Smooth muscle cell (in vitro differentiated cells): Measurements from ENCODE around the gene TRIM44. TPM values are rescaled to one million over a fixed set of nuclear protein-coding genes. Genes with fewer than 3 reads are reported as not detected.

ENCODE experiments used
- DNase-seq: peaks from one replicate; lab custom pipeline; 2025; ENCODE audit not compliant: unreplicated experiment; lab: John Stamatoyannopoulos, UW
- H2AFZ ChIP-seq: fragments of 200-600 bp; sonication (generic); 2 replicates; pipeline ENCODE4 v1.6.0; 2016; ENCODE audit warnings: antibody characterized with exemption, low read depth, mild to moderate bottlenecking
- H3F3A ChIP-seq: fragments of 200-600 bp; sonication (generic); 2 replicates; pipeline ENCODE4 v1.6.0; 2017; ENCODE audit warnings: antibody characterized with exemption, low read depth
- H3K27ac ChIP-seq: fragments of 200-600 bp; sonication (generic); 2 replicates; pipeline ENCODE4 v1.5.1; 2016; ENCODE audit warnings: low read depth, mild to moderate bottlenecking
- H3K27me3 ChIP-seq: fragments of 200-600 bp; sonication (generic); 2 replicates; pipeline ENCODE4 v1.6.1; 2016; ENCODE audit warnings: low read depth, mild to moderate bottlenecking
- H3K36me3 ChIP-seq: fragments of 200-600 bp; sonication (generic); 2 replicates; pipeline ENCODE4 v1.5.1; 2016; ENCODE audit warnings: low read depth
- H3K4me1 ChIP-seq: fragments of 200-600 bp; sonication (generic); 2 replicates; pipeline ENCODE4 v1.5.1; 2016; ENCODE audit warnings: low read depth
- H3K4me2 ChIP-seq: fragments of 200-600 bp; sonication (generic); 2 replicates; pipeline ENCODE4 v1.6.0; 2016; ENCODE audit warnings: mild to moderate bottlenecking
- H3K4me3 ChIP-seq: fragments of 200-600 bp; sonication (generic); 2 replicates; pipeline ENCODE4 v1.5.1; 2016; ENCODE audit warnings: mild to moderate bottlenecking
- H3K79me2 ChIP-seq: fragments of 200-600 bp; sonication (generic); 2 replicates; pipeline ENCODE4 v1.6.0; 2016; ENCODE audit warnings: low read depth, mild to moderate bottlenecking
- H3K9ac ChIP-seq: fragments of 200-600 bp; sonication (generic); 2 replicates; pipeline ENCODE4 v1.6.0; 2016; ENCODE audit warnings: low read depth
- H3K9me3 ChIP-seq: fragments of 200-600 bp; sonication (generic); replicated peaks from 2 replicates; pipeline ENCODE4 v1.5.1; 2016; ENCODE audit warnings: low read depth
- H4K20me1 ChIP-seq: fragments of 200-600 bp; sonication (generic); 2 replicates; pipeline ENCODE4 v1.6.0; 2016; ENCODE audit warnings: low read depth
- CTCF ChIP-seq: fragments of 200-600 bp; sonication (generic); IDR thresholded peaks from 2 replicates; pipeline ENCODE4 v1.5.1; 2017; ENCODE audit warnings: borderline replicate concordance, mild to moderate bottlenecking, antibody characterized with exemption; ENCODE audit not compliant: insufficient read depth, poor library complexity, severe bottlenecking
- WGBS: methylation state at CpG from one replicate; pipeline ENCODE4 v1.1.7; 2016; ENCODE audit warnings: low lambda C conversion rate; 5-methylcytosine and 5-hydroxymethylcytosine counted together
- polyA plus RNA-seq: library from polyadenylated mRNA; unstranded; fragments of >200 nt; fragmentation: Nextera tagmentation; extraction: Ambion mirVana; gene quantifications from 2 replicates; pipeline ENCODE4 v1.2.1, GENCODE V29; 2016
- total RNA-seq: library from RNA; depleted of rRNA; stranded (reverse); fragments of >200 nt; gene quantifications from 2 replicates; pipeline ENCODE4 v1.2.3, GENCODE V29; 2014

The TRIM44 gene
- total and polyA plus RNA-seq, 2 experiments from 2014 or later: 20.9 to 32.9 TPM

DNA sequence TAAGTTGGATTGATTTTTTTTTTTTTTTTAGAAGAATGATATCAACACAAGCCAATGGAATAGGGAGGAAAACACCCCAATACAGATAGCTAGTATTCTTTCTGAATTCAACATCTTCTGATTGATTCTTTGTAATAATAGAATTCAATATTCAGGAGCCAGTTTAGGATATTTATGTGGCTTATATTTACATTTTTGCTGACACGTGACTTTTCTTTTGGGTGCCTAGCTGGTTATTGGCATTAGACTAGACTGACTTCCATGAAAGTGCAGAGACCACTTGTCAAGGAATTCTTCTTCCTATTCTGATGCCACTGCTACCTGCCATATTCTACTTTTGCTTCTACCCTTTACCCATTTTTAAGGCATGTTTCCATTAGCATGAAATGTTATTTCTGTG, 16.4 kb downstream of the TRIM44 start:
- no peak for TF ChIP-seq CTCF
- no peak overlapping the region for H3K9ac ChIP-seq
- H3K79me2 ChIP-seq: peaks cover 94% of the 10 kb centered on the region
- no peak overlapping the region for H2AFZ ChIP-seq
- no peaks in the 10 kb centered on the region for H3K36me3 ChIP-seq
- DNase-seq: no peak
- no peaks in the 10 kb centered on the region for H3K9me3 ChIP-seq
- H3K4me1 ChIP-seq: peaks cover 11% of the 10 kb centered on the region
- no peaks in the 10 kb centered on the region for H3K27me3 ChIP-seq
- H3K27ac ChIP-seq: no peak overlapping the region
- H3K4me2 ChIP-seq: no peak overlapping the region
- peaks cover 97% of the 10 kb centered on the region for H4K20me1 ChIP-seq
- WGBS: 96% methylated on average over 1 of the region's 1 CpG
- no peak overlapping the region for H3K4me3 ChIP-seq
- H3F3A ChIP-seq: no peaks in the 10 kb centered on the region

DNA sequence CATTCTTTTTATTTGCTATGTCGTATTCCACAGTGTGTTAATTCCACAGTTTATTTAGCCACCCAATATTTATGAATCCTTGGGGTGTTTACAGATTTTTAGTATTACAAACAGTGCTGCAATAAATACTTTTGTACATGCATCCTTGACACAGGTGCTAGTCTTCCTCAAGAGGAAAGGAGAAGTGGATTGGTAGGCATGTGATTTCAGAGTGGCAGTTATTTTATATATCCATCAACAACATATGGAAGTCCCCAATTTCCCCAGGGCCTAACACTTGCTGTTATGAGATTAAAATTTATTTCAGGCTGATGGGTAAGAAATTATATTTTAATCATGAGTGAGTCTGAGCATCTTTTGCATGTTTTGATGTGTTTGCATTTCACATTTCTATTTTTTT, 17.9 kb downstream of the TRIM44 start:
- WGBS: 94% methylated on average over 1 of the region's 1 CpG
- H3K79me2 ChIP-seq: peaks cover 82% of the 10 kb centered on the region

GRCh38 chr11:35681163-35681767, 18.7 kb downstream of the TRIM44 start:
- H2AFZ ChIP-seq: no peak overlapping the region
- H3K4me1 ChIP-seq: peaks cover 11% of the 10 kb centered on the region
- H3K9ac ChIP-seq: no peak overlapping the region
- no peak for DNase-seq
- peaks cover 79% of the 10 kb centered on the region for H3K79me2 ChIP-seq
- no peaks in the 10 kb centered on the region for H3F3A ChIP-seq
- no peaks in the 10 kb centered on the region for H3K27me3 ChIP-seq
- no peak overlapping the region for H3K4me3 ChIP-seq
- H3K9me3 ChIP-seq: no peaks in the 10 kb centered on the region
- H3K4me2 ChIP-seq: no peak overlapping the region
- H3K36me3 ChIP-seq: no peaks in the 10 kb centered on the region
- peaks cover 89% of the 10 kb centered on the region for H4K20me1 ChIP-seq
- 100% methylated on average over 1 of the region's 1 CpG for WGBS
- no peak for TF ChIP-seq CTCF
- no peak overlapping the region for H3K27ac ChIP-seq

More for the DNA sequence above, 17.9 kb downstream of the TRIM44 start:
- Histone ChIP-seq H4K20me1 (peaks cover 96% of the 10 kb centered on the region), H3F3A (no peaks in the 10 kb centered on the region), H3K27me3 (no peaks in the 10 kb centered on the region), H3K9me3 (no peaks in the 10 kb centered on the region), H3K4me3 (no peak overlapping the region), H3K4me1 (peaks cover 11% of the 10 kb centered on the region), H3K36me3 (no peaks in the 10 kb centered on the region), H3K9ac (no peak overlapping the region), H3K4me2 (no peak overlapping the region), H3K27ac (no peak overlapping the region), H2AFZ (no peak overlapping the region)
- no peak for TF ChIP-seq CTCF
- no peak for DNase-seq
